ELF-1 (cell line): ENCODE data around the gene ORC2.
"Not testable (repeated sequence)": the region's sequence is repeated elsewhere in the genome, so short reads cannot be mapped to it uniquely, and the experiment has no call there.

Source experiments
- DNase-seq: peaks from one replicate; pipeline ENCODE4 v3.0.0-alpha.2; 2016; ENCODE audit warnings: low read depth, low spot score

ORC2 gene

GRCh38 chr2:200963124-200963917 is at the start of gene ORC2:
Gene ORC2 (minus strand): TSS chr2:200963660. CDS start chr2:200958123, 5,537 bp downstream.
- peak; percentile 99 for DNase-seq

GRCh38 chr2:201008296-201008829 is 44.9 kb upstream of the ORC2 start:
- DNase-seq, result no peak

- peak; percentile 8 for DNase-seq
Observed at GRCh38 chr2:201007584-201007998, 44.1 kb upstream of the ORC2 start.

GRCh38 chr2:201006704-201007103 is 43.2 kb upstream of the ORC2 start:
- no peak for DNase-seq

GRCh38 chr2:201004370-201004769 is 40.9 kb upstream of the ORC2 start:
- DNase-seq, result no peak

GRCh38 chr2:200993097-200993496 is 29.6 kb upstream of the ORC2 start:
- no peak for DNase-seq

GRCh38 chr2:200987137-200987536 is 23.7 kb upstream of the ORC2 start:
- DNase-seq, result no peak

- no peak for DNase-seq
Observed at GRCh38 chr2:200985799-200986198, 22.3 kb upstream of the ORC2 start.

GRCh38 chr2:200976710-200977109 is 13.2 kb upstream of the ORC2 start:
- no peak for DNase-seq

GRCh38 chr2:200975672-200976071 is 12.2 kb upstream of the ORC2 start:
- DNase-seq, result no peak

GRCh38 chr2:200970057-200970456 is 6.6 kb upstream of the ORC2 start:
- DNase-seq, result not testable (repeated sequence)

- DNase-seq, result no peak
Observed at GRCh38 chr2:200968735-200969134, 5.3 kb upstream of the ORC2 start.

- no peak for DNase-seq
Observed at GRCh38 chr2:200968162-200968561, 4.7 kb upstream of the ORC2 start.

- DNase-seq, result peak; percentile 34
Observed at GRCh38 chr2:200966770-200967169, 3.3 kb upstream of the ORC2 start.

- DNase-seq, result no peak
Observed at GRCh38 chr2:200964498-200964897, 1.0 kb upstream of the ORC2 start.

GRCh38 chr2:200963918-200964252 is 425 bp upstream of the ORC2 start:
- not testable (repeated sequence) for DNase-seq

GRCh38 chr2:200962811-200963123 is 693 bp downstream of the ORC2 start:
- no peak for DNase-seq

GRCh38 chr2:200961674-200962073 is 1.8 kb downstream of the ORC2 start:
- no peak for DNase-seq

- no peak for DNase-seq
Observed at GRCh38 chr2:200950378-200950777, 13.1 kb downstream of the ORC2 start.

GRCh38 chr2:200945395-200945729 is 18.1 kb downstream of the ORC2 start:
- no peak for DNase-seq

GRCh38 chr2:200944467-200945394 is 18.7 kb downstream of the ORC2 start:
- no peak for DNase-seq

- DNase-seq, result no peak
Observed at GRCh38 chr2:200943527-200944105, 19.8 kb downstream of the ORC2 start.
